Measurements from ENCODE around the gene CNN2.

DNA sequence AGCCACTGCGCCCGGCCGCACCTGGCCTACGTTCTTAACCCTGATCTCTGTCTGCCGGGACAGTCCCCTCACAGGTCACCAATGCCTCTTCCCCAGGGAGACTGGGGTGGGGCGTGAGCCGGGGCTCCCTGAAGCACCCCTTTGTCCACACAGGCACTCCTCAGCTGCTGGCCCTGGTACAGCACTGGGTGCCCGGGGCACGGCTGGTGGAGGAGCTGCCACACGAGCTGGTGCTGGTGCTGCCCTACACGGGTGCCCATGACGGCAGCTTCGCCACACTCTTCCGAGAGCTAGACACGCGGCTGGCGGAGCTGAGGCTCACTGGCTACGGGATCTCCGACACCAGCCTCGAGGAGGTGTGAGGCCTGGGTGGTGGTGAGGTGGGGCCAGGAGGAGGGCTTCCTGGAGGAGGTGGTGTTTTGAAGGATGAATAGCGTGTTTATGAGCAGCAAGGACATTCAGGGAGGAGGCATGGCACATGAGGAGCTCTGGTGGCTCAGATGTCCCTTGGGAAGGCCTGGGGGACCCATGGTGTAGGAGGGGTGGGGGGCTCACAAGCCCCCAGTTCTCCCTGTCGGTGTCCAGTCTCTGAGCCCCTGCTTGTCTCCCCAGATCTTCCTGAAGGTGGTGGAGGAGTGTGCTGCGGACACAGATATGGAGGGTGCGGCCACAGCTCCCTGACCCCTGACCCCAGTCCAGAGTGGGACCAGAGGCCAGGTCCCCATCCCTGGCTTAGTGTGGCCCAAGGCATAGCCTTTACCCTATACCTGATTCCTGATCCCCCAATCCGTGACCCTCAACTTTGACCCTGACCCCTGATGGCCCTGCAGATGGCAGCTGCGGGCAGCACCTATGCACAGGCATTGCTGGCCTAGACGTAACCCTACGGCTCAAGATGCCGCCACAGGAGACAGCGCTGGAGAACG is 27.0 kb downstream of the CNN2 start:
- TF ChIP-seq, protein P1, sequence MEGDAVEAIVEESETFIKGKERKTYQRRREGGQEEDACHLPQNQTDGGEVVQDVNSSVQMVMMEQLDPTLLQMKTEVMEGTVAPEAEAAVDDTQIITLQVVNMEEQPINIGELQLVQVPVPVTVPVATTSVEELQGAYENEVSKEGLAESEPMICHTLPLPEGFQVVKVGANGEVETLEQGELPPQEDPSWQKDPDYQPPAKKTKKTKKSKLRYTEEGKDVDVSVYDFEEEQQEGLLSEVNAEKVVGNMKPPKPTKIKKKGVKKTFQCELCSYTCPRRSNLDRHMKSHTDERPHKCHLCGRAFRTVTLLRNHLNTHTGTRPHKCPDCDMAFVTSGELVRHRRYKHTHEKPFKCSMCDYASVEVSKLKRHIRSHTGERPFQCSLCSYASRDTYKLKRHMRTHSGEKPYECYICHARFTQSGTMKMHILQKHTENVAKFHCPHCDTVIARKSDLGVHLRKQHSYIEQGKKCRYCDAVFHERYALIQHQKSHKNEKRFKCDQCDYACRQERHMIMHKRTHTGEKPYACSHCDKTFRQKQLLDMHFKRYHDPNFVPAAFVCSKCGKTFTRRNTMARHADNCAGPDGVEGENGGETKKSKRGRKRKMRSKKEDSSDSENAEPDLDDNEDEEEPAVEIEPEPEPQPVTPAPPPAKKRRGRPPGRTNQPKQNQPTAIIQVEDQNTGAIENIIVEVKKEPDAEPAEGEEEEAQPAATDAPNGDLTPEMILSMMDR (IDR thresholded peaks at IDR 0.05; ENCODE audit: low read length): no peak
- TF ChIP-seq EZH2phosphoT487 (IDR thresholded peaks at IDR 0.05; ENCODE audit: low read length): no peak

All from MM.1S (cell line).